Measurements from ENCODE around the gene CRELD2.

GRCh38 chr22:49884503-49885260 lies 33.8 kb upstream of the CRELD2 start:
- TF ChIP-seq CTCF (IDR thresholded peaks at IDR 0.05 in 4 of 5, conservative IDR thresholded peaks at IDR 0.05 in 1 of 5), result no peak
- TF ChIP-seq POLR2A (IDR thresholded peaks at IDR 0.05), result no peak

Measured in gastrocnemius medialis (tissue), 4 donors.